Psoas muscle (tissue), 8 donors: ENCODE measurements around the gene LEUTX. TPM values are rescaled to one million over a fixed set of nuclear protein-coding genes. Genes with fewer than 3 reads are reported as not detected.

Source experiments
- ATAC-seq, 4 donors: fragments of 200-7000 bp; cut with Tn5 transposase; one replicate each; pipeline ENCODE4 v1.9.1; 2020; ENCODE audit warnings: moderate library complexity in 3 of 4, mild to moderate bottlenecking in 2 of 4
- DNase-seq, 2 donors: peaks; one replicate each; pipeline ENCODE4 v3.0.0-alpha.2; 2020
- H3K27ac ChIP-seq: fragments of 200-600 bp; one replicate; pipeline ENCODE4 v1.8.0; 2022
- H3K27me3 ChIP-seq, 3 donors: fragments of 200-600 bp in 1 of 3; one replicate each; pipeline versions ENCODE4 v1.6.1 to v1.8.0; 2013 to 2022; ENCODE audit warnings: low read length in 2 of 3, mild to moderate bottlenecking in 2 of 3, moderate library complexity in 1 of 3; ENCODE audit not compliant: insufficient read depth in 3 of 3
- H3K36me3 ChIP-seq, 2 donors: fragments of 200-600 bp in 1 of 2; one replicate each; pipeline versions ENCODE4 v1.6.1 to v1.8.0; 2013 to 2022; ENCODE audit warnings: low read depth in 1 of 2, mild to moderate bottlenecking in 1 of 2, moderate library complexity in 1 of 2; ENCODE audit not compliant: insufficient read depth in 1 of 2
- H3K4me1 ChIP-seq: fragments of 200-600 bp; one replicate; pipeline ENCODE4 v1.8.0; 2022
- H3K4me3 ChIP-seq: fragments of 200-600 bp; one replicate; pipeline ENCODE4 v1.8.0; 2022; ENCODE audit warnings: mild to moderate bottlenecking
- H3K9me3 ChIP-seq: fragments of 200-600 bp; one replicate; pipeline ENCODE4 v1.8.0; 2022
- CTCF ChIP-seq: fragments of 200-600 bp; IDR thresholded peaks from one replicate; pipeline ENCODE4 v1.8.0; 2022; ENCODE audit warnings: antibody characterized with exemption
- WGBS, 3 donors: extraction: QIAGEN DNeasy Blood & Tissue Kit; methylation state at CpG; one replicate each; pipeline versions ENCODE4 v1.1.6 to v1.1.7; 2013; 5-methylcytosine and 5-hydroxymethylcytosine counted together
- intact Hi-C, 2 donors: fragments of 100-400 bp; cut with DNase I; formaldehyde crosslinking; loops; one replicate each; pipeline versions ENCODE4 v1.11.0 to v1.14.2; 2022
- polyA plus RNA-seq, 3 donors: library from polyadenylated mRNA; stranded (reverse); fragments of 200-250 nt; gene quantifications; one replicate each; pipeline ENCODE4 v1.2.3, GENCODE V29; 2013
- total RNA-seq, 4 donors: library from RNA; stranded (reverse); fragmentation: NEBNext Ultra II Directional in 2 of 4; extraction: Animal tissue kit (Norgen Biotek cat#: 25700) in 2 of 4; gene quantifications; one replicate each; pipeline versions ENCODE4 v1.2.1 to v1.2.4, GENCODE V29; 2021 to 2023
- donor health status: healthy with polysubstance abuse.
- donor health status: DM: no; HTN: no; CAD: no; lungs with moderate emphysema.
- donor health status: Bipolar disorder and iron deficiency.
- donor health status: healthy.
- donor health status: DM: yes; HTN: yes; CAD: no.
- donor health status: DM: no; HTN: no; CAD: no.
- donor health status: DM: no; HTN: no; CAD: no.
- donor health status: DM: yes; HTN: yes; CAD: no.

LEUTX gene
- total and polyA plus RNA-seq, 7 donors = not detected

- Histone ChIP-seq H3K36me3 (peaks cover 3 to 75% of the 10 kb centered on the region in 2 donors), H3K27me3 (no peaks in the 10 kb centered on the region), H3K9me3 (no peaks in the 10 kb centered on the region), H3K27ac (peak overlapping the region; percentile 88), H3K4me1 (peaks cover 28% of the 10 kb centered on the region), H3K4me3 (peak overlapping the region; percentile 90)
- DNase-seq (no peak), ATAC-seq (no peak)
- intact Hi-C loops = loop anchor here in 1 of 2 donors (1.0 to 2.0 kb wide), 2 partner anchors 14 to 30 kb away; no protein-coding TSS in a partner anchor
- TF ChIP-seq CTCF = no peak
- WGBS, 3 donors = 19 to 42% (median 28%) methylated on average over 5 of the region's 5 CpGs
Observed at GRCh38 chr19:39832341-39833083, 53.9 kb downstream of the LEUTX start.

- Histone ChIP-seq H3K4me3 (peak overlapping the region; percentile 90), H3K36me3 (peaks cover 3 to 75% of the 10 kb centered on the region in 2 donors), H3K9me3 (no peaks in the 10 kb centered on the region), H3K27ac (peak overlapping the region; percentile 88), H3K27me3 (no peaks in the 10 kb centered on the region), H3K4me1 (peaks cover 28% of the 10 kb centered on the region)
- intact Hi-C loops = loop anchor here in 1 of 2 donors (1.0 to 2.0 kb wide), 2 partner anchors 15 to 30 kb away; no protein-coding TSS in a partner anchor
- WGBS, 3 donors = 0 to 1% (median 1%) methylated on average over 23 to 24 of the region's 24 CpGs
- DNase-seq (no peak), ATAC-seq (no peak)
- TF ChIP-seq CTCF = no peak
Observed at GRCh38 chr19:39833160-39833463, 54.5 kb downstream of the LEUTX start.

- DNase-seq (peak; percentile 98 to 99), ATAC-seq (peak; percentile 89 to 91 (median 90))
- intact Hi-C loops = loop anchor here in 1 of 2 donors (1.0 to 2.0 kb wide), 2 partner anchors 15 to 31 kb away; no protein-coding TSS in a partner anchor
- H3K27ac ChIP-seq = peak within 1 kb of the TSS; percentile 88
- 0 to 1% (median 0%) methylated on average over 37 to 58 of the region's 59 CpGs for WGBS, 3 donors
- TF ChIP-seq CTCF = no peak
- H3K27me3 ChIP-seq = no peaks in the 10 kb centered on the region
- peaks cover 3 to 75% of the 10 kb centered on the region in 2 donors for H3K36me3 ChIP-seq
- H3K9me3 ChIP-seq = no peaks in the 10 kb centered on the region
- H3K4me1 ChIP-seq = peaks cover 26% of the 10 kb centered on the region
- H3K4me3 ChIP-seq = peak within 1 kb of the TSS; percentile 90
Observed at GRCh38 chr19:39833464-39834286, 55.0 kb downstream of the LEUTX start, which contains the start of gene DYRK1B. DYRK1B (minus strand) TSS chr19:39834162; CDS start chr19:39831867, 2,295 bp downstream.

GRCh38 chr19:39834287-39834841, 55.7 kb downstream of the LEUTX start:
- Histone ChIP-seq H3K27me3 (no peaks in the 10 kb centered on the region), H3K4me1 (peaks cover 23% of the 10 kb centered on the region), H3K4me3 (peak overlapping the region; percentile 90), H3K27ac (peak overlapping the region; percentile 88), H3K9me3 (no peaks in the 10 kb centered on the region), H3K36me3 (peaks cover 3 to 75% of the 10 kb centered on the region in 2 donors)
- DNase-seq = no peak
- ATAC-seq = no peak
- no peak for TF ChIP-seq CTCF
- intact Hi-C loops = no loop called here
- WGBS, 3 donors = 38 to 39% (median 38%) methylated on average over 19 of the region's 19 CpGs

Other genes starting within 250 kb of the LEUTX start
- 1 to 10 TPM in 3 of 4 donors, under 1 TPM in 1; 0.71 to 1.9 (median 1.7) TPM for gene EID2B, start 246.0 kb upstream of the LEUTX start, total RNA-seq
- gene EID2B, start 246.0 kb upstream of the LEUTX start, polyA plus RNA-seq = 1 to 10 TPM in 2 of 3 donors, under 1 TPM in 1; 0.83 to 9.0 (median 1.9) TPM
- gene EID2, start 238.7 kb upstream of the LEUTX start, total RNA-seq = 10 to 100 TPM in 3 of 4 donors, 1 to 10 TPM in 1; 7.6 to 13.2 (median 10.8) TPM
- gene EID2, start 238.7 kb upstream of the LEUTX start, polyA plus RNA-seq = 10 to 100 TPM in 1 of 3 donors, 1 to 10 TPM in 2; 7.7 to 15.7 (median 9.3) TPM
- gene LGALS13, start 176.3 kb upstream of the LEUTX start, total RNA-seq = not detected
- not detected for gene LGALS13, start 176.3 kb upstream of the LEUTX start, polyA plus RNA-seq
- gene LGALS16, start 122.9 kb upstream of the LEUTX start, total RNA-seq = not detected
- gene LGALS16, start 122.9 kb upstream of the LEUTX start, polyA plus RNA-seq = not detected
- not detected for gene LGALS14, start 74.4 kb upstream of the LEUTX start, total RNA-seq
- not detected for gene LGALS14, start 74.4 kb upstream of the LEUTX start, polyA plus RNA-seq
- gene CLC, start 40.8 kb upstream of the LEUTX start, total RNA-seq = under 1 TPM in 1 of 4 donors, not detected in 3; 0.59 TPM
- not detected for gene CLC, start 40.8 kb upstream of the LEUTX start, polyA plus RNA-seq
- 100 to 1,000 TPM in 2 of 4 donors, 10 to 100 TPM in 2; 64.5 to 157 (median 109) TPM for gene DYRK1B, start 55.3 kb downstream of the LEUTX start, total RNA-seq
- gene DYRK1B, start 55.3 kb downstream of the LEUTX start, polyA plus RNA-seq = 10 to 100 TPM; 11.1 to 46.4 (median 35.3) TPM
- gene FBL, start 67.5 kb downstream of the LEUTX start, total RNA-seq = 100 to 1,000 TPM in 3 of 4 donors, 10 to 100 TPM in 1; 70.3 to 150 (median 114) TPM
- 100 to 1,000 TPM; 142 to 267 (median 162) TPM for gene FBL, start 67.5 kb downstream of the LEUTX start, polyA plus RNA-seq
- gene FCGBP, start 155.8 kb downstream of the LEUTX start, total RNA-seq = 1 to 10 TPM; 7.1 to 8.7 (median 8.3) TPM
- gene FCGBP, start 155.8 kb downstream of the LEUTX start, polyA plus RNA-seq = under 1 TPM; 0.45 to 0.77 (median 0.48) TPM
- gene PSMC4, start 192.3 kb downstream of the LEUTX start, total RNA-seq = 100 to 1,000 TPM in 2 of 4 donors, 10 to 100 TPM in 2; 76.0 to 154 (median 104) TPM
- 100 to 1,000 TPM; 132 to 310 (median 229) TPM for gene PSMC4, start 192.3 kb downstream of the LEUTX start, polyA plus RNA-seq
- gene ZNF546, start 218.2 kb downstream of the LEUTX start, total RNA-seq = 1 to 10 TPM; 3.7 to 9.2 (median 6.4) TPM
- gene ZNF546, start 218.2 kb downstream of the LEUTX start, polyA plus RNA-seq = 1 to 10 TPM; 1.0 to 6.2 (median 1.9) TPM